ENCODE results near the gene ILDR2. TPM values are rescaled to one million over a fixed set of nuclear protein-coding genes. Genes with fewer than 3 reads are reported as not detected.

The ILDR2 gene
- total and polyA plus RNA-seq, 10 of the 15 experiments (the other 5 are each of a cell fraction or from before 2014, with no cell fraction given), result 0.05 to 5.3 (median 1.9) TPM

GRCh38 chr1:166981589-166981988, 6.2 kb upstream of the ILDR2 start:
- Histone ChIP-seq H3K36me3 (ENCODE audit: control insufficient read depth in 2 of 2, insufficient read depth in 2 of 2, low read length in 1 of 2) (no peaks in the 10 kb centered on the region), H3K4me1 (ENCODE audit: control insufficient read depth, insufficient read depth, low read length) (peaks cover 10% of the 10 kb centered on the region), H3K27ac (ENCODE audit: control insufficient read depth, insufficient read depth) (no peak overlapping the region), H3K9me3 (replicated peaks; ENCODE audit: control insufficient read depth, insufficient read depth, low read length) (no peaks in the 10 kb centered on the region), H3K4me3 (no peak overlapping the region), H3K9ac (ENCODE audit: control insufficient read depth, insufficient read depth, low read length) (no peak overlapping the region), H4K20me1 (ENCODE audit: control insufficient read depth, insufficient read depth) (no peaks in the 10 kb centered on the region), H3K79me2 (ENCODE audit: control insufficient read depth, insufficient read depth, low read length) (no peaks in the 10 kb centered on the region), H2AFZ (ENCODE audit: control insufficient read depth, low read depth, low read length) (no peak overlapping the region), H3K27me3 (replicated peaks in 1 of 2; ENCODE audit: control insufficient read depth in 2 of 2, insufficient read depth in 2 of 2, low read length in 1 of 2) (no peaks in the 10 kb centered on the region; a peak in 2 of 4 replicates), H3K4me2 (ENCODE audit: control insufficient read depth, insufficient read depth) (no peak overlapping the region)
- ChIA-PET POLR2A (no interaction called here), CTCF (interaction anchor here (0.8 to 1.1 kb wide), 2 partner anchors 12 to 71 kb away, joined by 3 to 4 read pairs; no protein-coding TSS in a partner anchor), SMC1A (ENCODE audit: uncharacterized antibody, unreplicated experiment) (no interaction called here), RAD21 (ENCODE audit: unreplicated experiment) (no interaction called here)
- in situ Hi-C loops (cut with MboI) (no loop called here), intact Hi-C loops (cut with micrococcal nuclease; ENCODE audit: unreplicated experiment) (no loop called here)
- FAIRE-seq, result no peak
- no TSS peak for BruUV-seq (replicated peaks)
- DNase-seq (ENCODE audit: low read depth, low spot score), result no peak
- no peak for TF ChIP-seq GATAD2B (conservative IDR thresholded peaks at IDR 0.05; ENCODE audit: low read depth)
- no peak for TF ChIP-seq RB1 (IDR thresholded peaks at IDR 0.05; ENCODE audit: borderline replicate concordance)
- TF ChIP-seq RELA (IDR thresholded peaks at IDR 0.05; ENCODE audit: borderline replicate concordance, partially characterized antibody), result no peak
- TF ChIP-seq ZNF24 (IDR thresholded peaks at IDR 0.05), result no peak
- no peak for TF ChIP-seq BHLHE40 (IDR thresholded peaks at IDR 0.05; ENCODE audit: borderline replicate concordance in 1 of 2, low read depth in 2 of 2, low read length in 1 of 2)
- no peak for TF ChIP-seq STAT3 (IDR thresholded peaks at IDR 0.05; ENCODE audit: low read depth, low read length)
- TF ChIP-seq ZNF592 (IDR thresholded peaks at IDR 0.05), result no peak
- TF ChIP-seq IKZF2 (IDR thresholded peaks at IDR 0.05), result no peak
- TF ChIP-seq DPF2 (IDR thresholded peaks at IDR 0.05), result no peak
- no peak for TF ChIP-seq PBX3 (IDR thresholded peaks at IDR 0.05; ENCODE audit: insufficient replicate concordance, low read depth, low read length)
- TF ChIP-seq RAD51 (IDR thresholded peaks at IDR 0.05), result no peak
- TF ChIP-seq TCF7 (IDR thresholded peaks at IDR 0.05; ENCODE audit: borderline replicate concordance), result no peak
- TF ChIP-seq TARDBP (IDR thresholded peaks at IDR 0.05; ENCODE audit: borderline replicate concordance), result no peak
- TF ChIP-seq ZNF622 (IDR thresholded peaks at IDR 0.05), result no peak
- no peak for TF ChIP-seq CREM (IDR thresholded peaks at IDR 0.05; ENCODE audit: low read depth)
- no peak for TF ChIP-seq FOXM1 (IDR thresholded peaks at IDR 0.05; ENCODE audit: low read depth, low read length)
- no peak for TF ChIP-seq TCF3 (IDR thresholded peaks at IDR 0.05; ENCODE audit: borderline replicate concordance, insufficient read depth, low read depth, low read length)
- TF ChIP-seq ZBTB11 (CRISPR knock-in tag; IDR thresholded peaks at IDR 0.05), result no peak
- 69% methylated on average over 1 of the region's 1 CpG for WGBS (ENCODE audit: insufficient coverage, insufficient replicate concordance, low lambda C conversion rate, missing lambda C conversion rate)
- ATAC-seq, result no peak
